Thoracic aorta (tissue), 2 donors: ENCODE data around the gene COQ4. TPM values are rescaled to one million over a fixed set of nuclear protein-coding genes. Genes with fewer than 3 reads are reported as not detected.

Source experiments
- ATAC-seq: fragments of 150-250 bp; one replicate; pipeline ENCODE4 v1.8.0; 2017; ENCODE audit warnings: low read depth; ENCODE audit not compliant: insufficient number of reproducible peaks, low FRiP score
- DNase-seq: peaks from one replicate; pipeline ENCODE4 v3.0.0-alpha.2; 2020; ENCODE audit warnings: low spot score
- H3K27ac ChIP-seq, 2 donors: fragments of 200-600 bp; sonication (generic); 1 replicate in 1 of 2; 2 replicates in 1 of 2; pipeline ENCODE4 v1.5.1; 2016; ENCODE audit warnings: mild to moderate bottlenecking in 2 of 2, moderate library complexity in 2 of 2
- H3K27me3 ChIP-seq: fragments of 200-600 bp; sonication (generic); replicated peaks from 2 replicates; pipeline ENCODE4 v1.6.0; 2016; ENCODE audit warnings: mild to moderate bottlenecking; ENCODE audit not compliant: insufficient read depth
- H3K36me3 ChIP-seq: fragments of 200-600 bp; sonication (generic); one replicate; pipeline ENCODE4 v1.5.1; 2016
- H3K4me1 ChIP-seq, 2 donors: fragments of 200-600 bp; sonication (generic); 1 replicate in 1 of 2; 2 replicates in 1 of 2; pipeline versions ENCODE4 v1.5.1 to v1.6.0; 2016; ENCODE audit warnings: low read depth in 2 of 2, mild to moderate bottlenecking in 1 of 2; ENCODE audit not compliant: control insufficient read depth in 1 of 2
- H3K4me3 ChIP-seq: fragments of 200-600 bp; sonication (generic); 2 replicates; pipeline ENCODE4 v1.5.1; 2016; ENCODE audit warnings: mild to moderate bottlenecking
- H3K9me3 ChIP-seq: fragments of 200-600 bp; sonication (generic); 2 replicates; pipeline ENCODE4 v1.5.1; 2016
- CTCF ChIP-seq: fragments of 200-600 bp; sonication (generic); IDR thresholded peaks from one replicate; pipeline ENCODE4 v1.5.1; 2019; ENCODE audit warnings: antibody characterized with exemption
- total RNA-seq, 2 donors: library from RNA; depleted of rRNA; stranded (reverse); fragments of >200 nt; gene quantifications; one replicate each; pipeline versions ENCODE4 v1.1.0 to v1.2.3, GENCODE V29; 2016

The COQ4 gene
- 10 to 100 TPM; 28.7 to 40.1 TPM for total RNA-seq

DNA sequence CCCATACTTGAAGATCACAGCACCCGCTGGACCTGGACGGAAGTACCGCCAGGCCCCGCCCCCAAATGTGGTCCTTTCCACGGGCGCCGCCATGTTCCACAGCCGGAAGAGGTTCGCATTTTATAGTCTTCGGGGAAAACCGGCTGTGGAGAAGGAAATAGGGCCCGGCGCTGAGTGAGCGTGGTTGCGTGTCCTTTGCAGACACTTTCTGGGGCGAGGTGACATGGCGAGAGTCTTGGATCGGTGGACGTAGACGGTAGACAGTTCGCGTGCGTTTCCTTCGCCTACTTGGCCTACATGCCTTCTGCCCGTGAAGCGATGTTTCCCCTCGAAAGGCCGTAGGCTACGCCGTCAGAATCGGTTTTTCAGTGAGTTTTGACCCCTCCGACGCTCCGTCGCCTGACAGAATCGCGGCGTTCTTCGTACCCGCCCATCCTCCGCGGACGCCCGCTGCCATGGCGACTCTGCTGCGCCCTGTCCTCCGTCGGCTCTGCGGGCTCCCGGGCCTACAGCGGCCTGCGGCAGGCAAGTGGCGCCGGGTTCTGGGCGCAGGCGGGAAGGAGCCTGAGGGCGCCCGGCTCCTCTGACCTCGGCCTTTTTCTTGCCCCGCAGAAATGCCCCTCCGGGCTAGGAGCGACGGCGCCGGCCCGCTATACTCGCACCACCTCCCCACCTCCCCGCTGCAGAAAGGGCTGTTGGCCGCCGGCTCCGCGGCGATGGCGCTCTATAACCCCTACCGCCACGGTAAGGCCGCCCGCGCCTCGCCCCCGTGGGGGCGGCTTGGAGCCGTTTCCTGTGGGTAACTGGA, at the start of gene COQ4, which contains the start of gene TRUB2:
COQ4 (plus strand) TSS at position 436 of the 808 bp plus-strand sequence; CDS start at position 456, 20 bp downstream.
TRUB2 (minus strand) TSS at position 44 of the 808 bp plus-strand sequence; CDS start at position 5, 39 bp downstream.
- H3K36me3 ChIP-seq: peaks cover 18% of the 10 kb centered on the region
- H3K27ac ChIP-seq: peak within 1 kb of the TSS; percentile 68 to 76

GRCh38 chr9:128274245-128274644, 48.4 kb upstream of the COQ4 start:
- no peak overlapping the region for H3K27ac ChIP-seq
- H3K27me3 ChIP-seq: no peaks in the 10 kb centered on the region
- H3K4me3 ChIP-seq: peak overlapping the region; percentile 100
- H3K4me1 ChIP-seq: peaks cover 18 to 30% of the 10 kb centered on the region in 2 donors
- DNase-seq (no peak), ATAC-seq (no peak)
- H3K36me3 ChIP-seq: peaks cover 26% of the 10 kb centered on the region
- no peaks in the 10 kb centered on the region for H3K9me3 ChIP-seq
- TF ChIP-seq CTCF: no peak

More for the DNA sequence above, at the start of gene COQ4, which contains the start of gene TRUB2:
- Histone ChIP-seq H3K9me3 (no peaks in the 10 kb centered on the region), H3K4me1 (peaks cover 13 to 24% of the 10 kb centered on the region in 2 donors), H3K4me3 (peak within 1 kb of the TSS; percentile 94), H3K27me3 (no peaks in the 10 kb centered on the region)
- DNase-seq (peak; percentile 80), ATAC-seq (peak; percentile 96)
- no peak for TF ChIP-seq CTCF

- peaks cover 26% of the 10 kb centered on the region for H3K36me3 ChIP-seq
- peak within 1 kb of the TSS; percentile 72 to 87 for H3K27ac ChIP-seq
- ATAC-seq: peak; percentile 32
- peak within 1 kb of the TSS; percentile 100 for H3K4me3 ChIP-seq
- H3K27me3 ChIP-seq: no peaks in the 10 kb centered on the region
- no peaks in the 10 kb centered on the region for H3K9me3 ChIP-seq
- no peak for TF ChIP-seq CTCF
- DNase-seq: no peak
- peaks cover 18 to 30% of the 10 kb centered on the region in 2 donors for H3K4me1 ChIP-seq
Observed at GRCh38 chr9:128275198-128276007, 47.2 kb upstream of the COQ4 start, which contains the start of gene GOLGA2. GOLGA2 (minus strand) TSS chr9:128276007; CDS start chr9:128275976, 31 bp downstream.

- Histone ChIP-seq H3K4me3 (peak within 1 kb of the TSS; percentile 100), H3K4me1 (peaks cover 18 to 30% of the 10 kb centered on the region in 2 donors), H3K27ac (peak within 1 kb of the TSS; percentile 72 to 87), H3K9me3 (no peaks in the 10 kb centered on the region), H3K27me3 (no peaks in the 10 kb centered on the region), H3K36me3 (peaks cover 26% of the 10 kb centered on the region)
- no peak for TF ChIP-seq CTCF
- DNase-seq: peak; percentile 100
- peak; percentile 99 for ATAC-seq
Observed at GRCh38 chr9:128276008-128276573, 46.5 kb upstream of the COQ4 start, which contains the start of gene SWI5. SWI5 (plus strand) TSS chr9:128276276.
